ENCODE measurements around the gene TMEM97. TPM values are rescaled to one million over a fixed set of nuclear protein-coding genes. Genes with fewer than 3 reads are reported as not detected.
"Not testable (repeated sequence)": the region's sequence is repeated elsewhere in the genome, so short reads cannot be mapped to it uniquely, and the experiment has no call there.

TMEM97 gene
- total and polyA plus RNA-seq, 2 experiments from 2014 or later: 63.6 to 66.9 TPM

GRCh38 chr17:28335201-28335958, 16.4 kb downstream of the TMEM97 start, which contains the start of the genes IFT20 and TNFAIP1:
Gene IFT20, minus strand, starts transcription at chr17:28335472. Its CDS starts 3,487 bp downstream, at chr17:28331985.
Gene TNFAIP1, plus strand, starts transcription at chr17:28335761. Its CDS starts 3,761 bp downstream, at chr17:28339522.
- Histone ChIP-seq H2AFZ (peak within 1 kb of the TSS; percentile 10), H3K9me2 (replicated peaks; ENCODE audit: insufficient read depth) (no peaks in the 10 kb centered on the region), H3K9me3 (ENCODE audit: low read depth) (no peaks in the 10 kb centered on the region), H3K4me2 (peak within 1 kb of the TSS; percentile 96), H3K4me1 (ENCODE audit: insufficient read depth) (peaks cover 20% of the 10 kb centered on the region), H3K36me3 (replicated peaks; ENCODE audit: insufficient read depth, low read depth) (no peaks in the 10 kb centered on the region), H3K4me3 (peak within 1 kb of the TSS; percentile 60), H3K27ac (peak within 1 kb of the TSS; percentile 93), H3K79me2 (peaks cover 67% of the 10 kb centered on the region), H3K27me3 (no peaks in the 10 kb centered on the region), H4K20me1 (ENCODE audit: insufficient read depth, poor library complexity, severe bottlenecking) (peaks cover 8% of the 10 kb centered on the region)
- TF ChIP-seq EZH2phosphoT487 (IDR thresholded peaks at IDR 0.05; ENCODE audit: low read depth, severe bottlenecking, unreplicated experiment): no peak
- no peak for TF ChIP-seq EZH2 (IDR thresholded peaks at IDR 0.05; ENCODE audit: borderline replicate concordance)
- no peak for TF ChIP-seq CTCF (IDR thresholded peaks at IDR 0.05; ENCODE audit: poor library complexity)
- WGBS (ENCODE audit: low lambda C conversion rate, missing lambda C conversion rate): under 1% methylated on average over 62 of the region's 62 CpGs
- peak; percentile 100 for DNase-seq (ENCODE audit: low spot score)

DNA sequence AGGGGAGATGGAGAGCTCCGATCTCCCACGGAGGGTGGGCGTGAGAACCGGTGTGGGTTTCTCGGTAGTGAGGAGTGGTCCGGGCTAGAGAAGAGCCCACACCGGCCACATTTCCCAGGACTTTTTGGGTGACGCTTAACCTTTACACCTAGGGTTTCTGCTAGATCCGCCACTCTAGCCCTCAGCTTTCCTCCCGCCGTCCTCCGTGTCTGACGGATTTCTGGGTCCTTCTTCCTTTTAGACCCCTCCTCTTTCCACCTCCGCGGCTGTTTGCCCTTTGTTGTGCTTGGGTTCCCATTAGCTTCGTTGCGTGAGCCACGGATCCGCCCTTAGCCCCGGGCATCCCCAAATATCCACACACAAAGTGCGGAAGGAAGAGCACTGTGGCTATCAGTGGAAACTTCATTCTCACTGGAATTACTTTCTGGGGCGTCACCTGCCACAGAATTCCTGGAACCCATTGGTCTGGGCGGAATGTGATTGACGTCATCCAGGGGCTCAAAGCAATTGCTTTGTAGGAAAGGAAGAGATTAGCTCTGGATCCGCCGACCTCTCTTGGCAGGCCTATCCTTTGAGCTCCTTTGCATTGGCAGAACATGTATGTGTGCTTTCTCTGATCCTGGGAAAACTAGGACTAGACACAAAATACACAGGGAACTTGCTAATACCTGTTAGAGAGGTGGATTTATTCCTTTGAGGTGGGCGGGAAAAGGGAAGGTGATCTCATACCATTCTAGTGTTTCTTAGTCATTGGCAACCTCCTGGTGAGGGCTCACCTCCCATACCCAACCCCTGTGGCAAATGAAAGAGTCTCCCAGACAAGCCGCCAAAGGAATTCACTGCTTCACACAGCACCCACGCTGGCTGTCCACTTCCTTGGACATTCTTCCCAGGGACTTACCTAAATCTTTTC, 17.2 kb downstream of the TMEM97 start:
- TF ChIP-seq EZH2 (IDR thresholded peaks at IDR 0.05; ENCODE audit: borderline replicate concordance): no peak
- TF ChIP-seq CTCF (IDR thresholded peaks at IDR 0.05; ENCODE audit: poor library complexity): no peak
- TF ChIP-seq EZH2phosphoT487 (IDR thresholded peaks at IDR 0.05; ENCODE audit: low read depth, severe bottlenecking, unreplicated experiment): no peak
- H3K27me3 ChIP-seq: no peaks in the 10 kb centered on the region
- peak overlapping the region; percentile 75 for H3K4me2 ChIP-seq
- H3K79me2 ChIP-seq: peaks cover 67% of the 10 kb centered on the region
- H4K20me1 ChIP-seq (ENCODE audit: insufficient read depth, poor library complexity, severe bottlenecking): peaks cover 8% of the 10 kb centered on the region
- peaks cover 20% of the 10 kb centered on the region for H3K4me1 ChIP-seq (ENCODE audit: insufficient read depth)
- no peaks in the 10 kb centered on the region for H3K9me2 ChIP-seq (replicated peaks; ENCODE audit: insufficient read depth)
- peak overlapping the region; percentile 93 for H3K27ac ChIP-seq
- H3K36me3 ChIP-seq (replicated peaks; ENCODE audit: insufficient read depth, low read depth): no peaks in the 10 kb centered on the region
- peak; percentile 92 for DNase-seq (ENCODE audit: low spot score)
- H3K9me3 ChIP-seq (ENCODE audit: low read depth): no peaks in the 10 kb centered on the region
- peak overlapping the region; percentile 32 for H3K4me3 ChIP-seq
- peak overlapping the region; percentile 10 for H2AFZ ChIP-seq
- 6% methylated on average over 29 of the region's 29 CpGs for WGBS (ENCODE audit: low lambda C conversion rate, missing lambda C conversion rate)

DNA sequence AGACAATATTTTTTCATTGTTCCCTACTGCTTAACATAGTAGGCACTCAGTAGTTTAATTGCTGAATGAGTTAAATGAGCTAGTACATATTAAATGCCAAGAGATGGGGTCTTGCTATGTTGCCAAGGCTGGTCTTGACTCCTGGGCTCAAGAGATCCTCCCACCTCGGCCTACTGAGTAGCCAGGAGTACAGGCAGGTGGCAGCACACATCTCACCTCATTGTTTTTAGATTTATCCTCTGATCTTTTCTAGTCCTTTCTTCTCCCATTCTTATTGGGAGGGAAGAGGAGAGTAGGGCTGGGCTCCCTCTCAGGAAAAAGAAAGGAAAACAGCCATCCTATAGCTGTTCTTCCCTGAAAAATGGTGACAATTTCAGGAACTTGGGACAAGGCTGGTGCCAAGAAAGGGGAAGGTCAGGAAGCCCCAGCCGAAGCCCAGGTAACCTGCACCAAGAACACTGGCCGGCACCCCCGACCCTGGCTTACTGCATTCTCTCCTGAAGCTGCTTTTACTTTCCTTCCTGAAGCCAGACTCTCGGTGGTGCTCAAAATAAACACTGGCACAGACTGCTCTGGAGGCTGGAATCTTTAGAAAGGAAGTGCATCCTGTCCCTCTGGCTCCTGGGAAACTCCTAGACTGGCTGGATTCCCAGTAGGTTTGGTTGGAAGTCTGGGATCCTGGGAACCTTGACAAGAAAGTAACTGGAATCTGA, 19.2 kb downstream of the TMEM97 start:
- peaks cover 20% of the 10 kb centered on the region for H3K4me1 ChIP-seq (ENCODE audit: insufficient read depth)
- H2AFZ ChIP-seq: no peak overlapping the region
- TF ChIP-seq EZH2 (IDR thresholded peaks at IDR 0.05; ENCODE audit: borderline replicate concordance) (no peak), CTCF (IDR thresholded peaks at IDR 0.05; ENCODE audit: poor library complexity) (no peak), EZH2phosphoT487 (IDR thresholded peaks at IDR 0.05; ENCODE audit: low read depth, severe bottlenecking, unreplicated experiment) (no peak)
- 76% methylated on average over 5 of the region's 5 CpGs for WGBS (ENCODE audit: low lambda C conversion rate, missing lambda C conversion rate)
- no peaks in the 10 kb centered on the region for H3K9me3 ChIP-seq (ENCODE audit: low read depth)
- peak overlapping the region; percentile 4 for H3K4me2 ChIP-seq
- peaks cover 8% of the 10 kb centered on the region for H4K20me1 ChIP-seq (ENCODE audit: insufficient read depth, poor library complexity, severe bottlenecking)
- DNase-seq (ENCODE audit: low spot score): no peak
- H3K4me3 ChIP-seq: no peak overlapping the region
- peaks cover 52% of the 10 kb centered on the region for H3K79me2 ChIP-seq
- no peak overlapping the region for H3K27ac ChIP-seq
- no peaks in the 10 kb centered on the region for H3K27me3 ChIP-seq
- H3K36me3 ChIP-seq (replicated peaks; ENCODE audit: insufficient read depth, low read depth): no peaks in the 10 kb centered on the region
- H3K9me2 ChIP-seq (replicated peaks; ENCODE audit: insufficient read depth): no peaks in the 10 kb centered on the region

DNA sequence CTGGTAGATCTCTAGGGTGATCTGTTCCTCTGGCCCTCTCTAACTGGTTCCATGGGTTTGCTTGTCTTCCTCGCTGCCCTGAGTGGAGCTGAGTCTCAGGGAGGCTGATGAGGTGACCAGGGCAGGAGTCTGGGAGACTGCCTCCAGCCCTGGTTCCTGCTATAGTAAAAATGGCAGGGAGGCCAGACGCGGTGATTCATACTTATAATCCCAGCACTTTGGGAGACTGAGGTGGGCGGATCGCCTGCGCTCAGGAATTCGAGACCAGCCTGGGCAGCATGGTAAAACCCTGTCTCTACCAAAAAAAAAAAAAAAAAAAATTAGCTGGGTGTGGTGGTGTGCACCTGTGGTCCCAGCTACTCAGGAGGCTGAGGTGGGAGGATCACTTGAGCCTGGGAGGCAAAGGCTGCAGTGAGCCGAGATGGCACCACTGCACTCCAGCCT, 19.8 kb downstream of the TMEM97 start:
- H3K4me3 ChIP-seq; H3K27me3 ChIP-seq; H3K9me2 ChIP-seq (replicated peaks; ENCODE audit: insufficient read depth); H3K27ac ChIP-seq; DNase-seq (ENCODE audit: low spot score); H2AFZ ChIP-seq; H3K36me3 ChIP-seq (replicated peaks; ENCODE audit: insufficient read depth, low read depth); H4K20me1 ChIP-seq (ENCODE audit: insufficient read depth, poor library complexity, severe bottlenecking); H3K4me2 ChIP-seq; H3K9me3 ChIP-seq (ENCODE audit: low read depth): not testable (repeated sequence)
- peaks cover 16% of the 10 kb centered on the region for H3K4me1 ChIP-seq (ENCODE audit: insufficient read depth)
- peaks cover 46% of the 10 kb centered on the region for H3K79me2 ChIP-seq
- 85% methylated on average over 8 of the region's 8 CpGs for WGBS (ENCODE audit: low lambda C conversion rate, missing lambda C conversion rate)

Data from hepatocyte (in vitro differentiated cells).